Retinal pigment epithelial cell (primary cell): Measurements from ENCODE around the gene GRK5.
"Not testable (repeated sequence)": the region's sequence is repeated elsewhere in the genome, so short reads cannot be mapped to it uniquely, and the experiment has no call there.

Experiments
- DNase-seq: peaks from one replicate; pipeline ENCODE4 v3.0.0-alpha.2; 2010; ENCODE audit warnings: low read depth
- H3K4me3 ChIP-seq: 2 replicates; pipeline ENCODE4 v1.5.1; 2011; ENCODE audit warnings: mild to moderate bottlenecking, low read length, control low read depth, moderate library complexity
- CTCF ChIP-seq: conservative IDR thresholded peaks from 2 replicates; pipeline ENCODE4 v1.5.1; 2011; ENCODE audit warnings: low read depth, low read length, control low read depth, inconsistent platforms

GRK5 gene

GRCh38 chr10:119233123-119233820 lies 25.9 kb downstream of the GRK5 start:
- TF ChIP-seq CTCF, result no peak
- no peak for DNase-seq
- no peak overlapping the region for H3K4me3 ChIP-seq

GRCh38 chr10:119233821-119234220 lies 26.4 kb downstream of the GRK5 start:
- DNase-seq, result no peak
- TF ChIP-seq CTCF, result no peak

GRCh38 chr10:119235356-119235755 lies 28.0 kb downstream of the GRK5 start:
- no peak overlapping the region for H3K4me3 ChIP-seq
- no peak for TF ChIP-seq CTCF
- no peak for DNase-seq

More at GRCh38 chr10:119233821-119234220, 26.4 kb downstream of the GRK5 start:
- H3K4me3 ChIP-seq, result no peak overlapping the region

DNA sequence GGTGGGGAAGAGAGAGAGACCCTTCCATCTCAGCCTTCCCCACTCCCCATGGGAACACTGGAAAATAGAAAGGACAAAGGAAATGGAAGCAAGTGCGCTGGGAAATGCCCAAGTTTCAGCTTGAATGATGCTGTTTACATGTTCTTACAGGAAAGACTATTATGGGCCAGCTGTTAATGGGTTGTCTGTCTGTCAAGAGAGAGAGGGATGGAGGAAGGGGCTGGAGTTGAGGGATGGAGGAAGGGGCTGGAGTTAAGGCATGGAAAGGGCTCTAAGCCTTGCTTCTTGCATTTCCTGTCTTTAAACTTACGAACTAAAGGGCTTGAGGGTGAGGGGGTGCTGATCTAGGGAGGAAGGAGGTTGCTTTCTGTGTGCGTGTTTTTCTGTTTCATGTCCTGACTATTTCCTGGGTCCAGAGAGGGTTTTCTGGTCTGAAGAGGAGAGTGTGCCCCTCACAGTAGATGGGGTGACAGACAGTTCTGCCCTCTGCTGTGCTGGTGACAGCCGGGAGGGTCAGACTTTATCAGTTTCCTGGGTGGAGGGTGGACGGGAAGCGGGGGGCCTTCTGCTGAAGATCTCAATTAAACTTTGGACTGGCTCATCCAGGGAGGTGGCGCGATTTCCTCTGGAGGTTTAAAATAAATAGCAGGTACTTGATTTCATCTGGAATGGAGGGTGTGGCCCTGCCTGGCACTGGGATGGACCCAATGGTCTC lies 30.5 kb downstream of the GRK5 start:
- no peak for DNase-seq

DNA sequence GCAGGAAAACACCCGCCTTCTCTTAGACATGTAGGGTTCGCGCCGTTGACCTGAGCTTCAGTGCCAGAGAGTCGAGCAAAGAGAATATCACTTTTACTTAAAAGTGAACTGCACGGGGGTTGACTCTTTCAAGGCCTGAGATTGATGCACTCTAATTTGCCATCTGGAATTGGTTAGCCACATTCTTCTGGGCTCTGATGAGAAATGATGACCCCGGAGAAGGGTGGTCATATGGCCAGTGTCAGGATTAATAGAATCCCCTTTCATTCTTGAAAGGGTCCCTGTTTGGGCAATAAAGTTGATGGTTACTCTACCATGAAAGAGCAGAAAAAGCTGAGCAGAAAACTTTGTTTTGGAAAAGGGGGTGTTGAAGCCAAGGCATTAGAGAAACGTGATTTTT lies 31.2 kb downstream of the GRK5 start:
- DNase-seq, result no peak

More for the DNA sequence above, 30.5 kb downstream of the GRK5 start:
- TF ChIP-seq CTCF, result no peak
- H3K4me3 ChIP-seq, result no peak overlapping the region

DNA sequence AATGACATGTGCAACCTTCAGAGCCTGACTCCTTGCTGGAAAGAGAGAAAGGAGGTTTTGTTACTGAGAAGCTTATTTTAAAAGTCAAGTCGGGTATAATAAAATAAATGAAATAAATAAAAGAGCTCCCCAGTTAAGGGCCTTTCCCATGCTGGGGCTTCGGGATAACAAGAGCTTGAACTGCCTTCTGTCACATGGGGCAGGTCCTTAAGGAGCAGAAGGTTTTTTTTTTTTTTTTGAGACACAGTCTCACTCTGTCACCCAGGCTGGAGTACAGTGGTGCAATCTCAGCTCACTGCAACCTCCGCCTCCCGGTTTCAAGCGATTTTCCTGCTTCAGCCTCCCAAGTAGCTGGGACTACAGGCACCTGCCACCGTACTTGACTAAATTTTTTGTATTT lies 31.6 kb downstream of the GRK5 start:
- not testable (repeated sequence) for DNase-seq, H3K4me3 ChIP-seq

More for the DNA sequence above, 31.2 kb downstream of the GRK5 start:
- TF ChIP-seq CTCF, result no peak
- H3K4me3 ChIP-seq, result no peak overlapping the region

DNA sequence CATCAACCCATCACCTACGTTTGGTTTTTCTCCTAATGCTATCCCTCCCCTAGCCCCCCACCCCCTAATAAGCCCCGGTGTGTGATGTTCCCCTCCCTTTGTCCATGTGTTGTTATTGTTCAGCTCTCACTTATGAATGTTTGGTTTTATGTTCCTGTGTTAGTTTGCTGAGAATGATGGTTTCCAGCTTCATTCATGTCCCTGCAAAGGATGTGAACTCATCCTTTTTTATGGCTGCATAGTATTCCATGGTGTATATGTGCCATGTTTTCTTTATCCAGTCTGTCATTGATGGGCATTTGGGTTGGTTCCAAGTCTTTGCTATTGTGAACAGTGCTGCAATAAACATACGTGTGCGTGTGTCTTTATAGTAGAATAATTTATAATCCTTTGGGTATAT lies 32.3 kb downstream of the GRK5 start:
- H3K4me3 ChIP-seq, DNase-seq: not testable (repeated sequence)

GRCh38 chr10:119241066-119241465 lies 33.7 kb downstream of the GRK5 start:
- no peak for TF ChIP-seq CTCF
- H3K4me3 ChIP-seq, result no peak overlapping the region
- no peak for DNase-seq
